Calu3 (cell line): ENCODE data around the gene SLC30A4. TPM values are rescaled to one million over a fixed set of nuclear protein-coding genes. Genes with fewer than 3 reads are reported as not detected.

ENCODE experiments used
- Bru-seq: library from RNA; stranded (reverse); fragments of 400-500 nt; gene quantifications from one replicate; lab custom pipeline; 2021; lab: Mats Ljungman, UMichigan
- BruChase-seq, 2 experiments: library from RNA; stranded (reverse); fragments of 400-500 nt; gene quantifications; one replicate each; lab custom pipeline; 2021; lab: Mats Ljungman, UMichigan
- BruUV-seq: library from RNA; stranded (reverse); fragments of 400-500 nt; replicated peaks from 2 replicates; lab custom pipeline; 2021; lab: Mats Ljungman, UMichigan
- CTCF ChIA-PET: fragments of 300-600 bp; sonication (Branson Sonifier 250); formaldehyde crosslinking; loops from one replicate; lab custom pipeline; 2022; ENCODE audit warnings: antibody characterized with exemption; lab: Charles Lee
- DNase-seq: peaks from one replicate; pipeline ENCODE4 v3.0.0; 2022
- H3K27ac Mint-ChIP-seq: one replicate; pipeline ENCODE4 v1.8.0; 2022; ENCODE audit warnings: mixed read lengths; ENCODE audit not compliant: unreplicated experiment
- H3K27me3 Mint-ChIP-seq: one replicate; pipeline ENCODE4 v1.8.0; 2022; ENCODE audit warnings: mixed read lengths; ENCODE audit not compliant: unreplicated experiment
- H3K36me3 Mint-ChIP-seq: one replicate; pipeline ENCODE4 v1.8.0; 2022; ENCODE audit warnings: mild to moderate bottlenecking, moderate library complexity, mixed read lengths; ENCODE audit not compliant: insufficient read depth, unreplicated experiment
- H3K4me1 Mint-ChIP-seq: one replicate; pipeline ENCODE4 v1.8.0; 2022; ENCODE audit warnings: mild to moderate bottlenecking, low read depth, mixed read lengths; ENCODE audit not compliant: unreplicated experiment
- H3K4me3 Mint-ChIP-seq: one replicate; pipeline ENCODE4 v1.8.0; 2022; ENCODE audit warnings: mild to moderate bottlenecking, low read depth, moderate library complexity, mixed read lengths; ENCODE audit not compliant: unreplicated experiment
- H3K9me3 Mint-ChIP-seq: one replicate; pipeline ENCODE4 v1.8.0; 2022; ENCODE audit warnings: low read depth, mixed read lengths; ENCODE audit not compliant: unreplicated experiment
- intact Hi-C: fragments of 100-400 bp; cut with micrococcal nuclease; formaldehyde crosslinking; loops from one replicate; pipeline ENCODE4 v1.10.0; 2022; ENCODE audit not compliant: unreplicated experiment
- long read RNA-seq: library from polyadenylated mRNA; stranded (forward); transcript quantifications from one replicate; pipeline ENCODE4 v2.0.0, GENCODE V29; 2022
- total RNA-seq: library from RNA; stranded (reverse); gene quantifications from 2 replicates; pipeline ENCODE4 v1.2.3, GENCODE V29; 2022
- TF ChIP-seq, protein P1 (sequence below): fragments of 200-600 bp; IDR thresholded peaks from one replicate; pipeline ENCODE4 v1.8.0; 2022; ENCODE audit warnings: antibody characterized with exemption; ENCODE audit not compliant: unreplicated experiment

Gene SLC30A4
- total RNA-seq (2.0 and 2.3 TPM in 2 replicates), Bru-seq, nascent RNA (percentile 36 among the genes with signal in this experiment), BruChase-seq, experiment 1, labeled RNA remaining after a 6-hour chase (percentile 43 among the genes with signal in this experiment), BruChase-seq, experiment 2, labeled RNA remaining after a 2-hour chase (percentile 40 among the genes with signal in this experiment)
- long read RNA-seq, partial matches to known transcripts, result 1 of 2 reads
- long read RNA-seq, other reads (novel, unspliced or antisense), result 1 of 2 reads

DNA sequence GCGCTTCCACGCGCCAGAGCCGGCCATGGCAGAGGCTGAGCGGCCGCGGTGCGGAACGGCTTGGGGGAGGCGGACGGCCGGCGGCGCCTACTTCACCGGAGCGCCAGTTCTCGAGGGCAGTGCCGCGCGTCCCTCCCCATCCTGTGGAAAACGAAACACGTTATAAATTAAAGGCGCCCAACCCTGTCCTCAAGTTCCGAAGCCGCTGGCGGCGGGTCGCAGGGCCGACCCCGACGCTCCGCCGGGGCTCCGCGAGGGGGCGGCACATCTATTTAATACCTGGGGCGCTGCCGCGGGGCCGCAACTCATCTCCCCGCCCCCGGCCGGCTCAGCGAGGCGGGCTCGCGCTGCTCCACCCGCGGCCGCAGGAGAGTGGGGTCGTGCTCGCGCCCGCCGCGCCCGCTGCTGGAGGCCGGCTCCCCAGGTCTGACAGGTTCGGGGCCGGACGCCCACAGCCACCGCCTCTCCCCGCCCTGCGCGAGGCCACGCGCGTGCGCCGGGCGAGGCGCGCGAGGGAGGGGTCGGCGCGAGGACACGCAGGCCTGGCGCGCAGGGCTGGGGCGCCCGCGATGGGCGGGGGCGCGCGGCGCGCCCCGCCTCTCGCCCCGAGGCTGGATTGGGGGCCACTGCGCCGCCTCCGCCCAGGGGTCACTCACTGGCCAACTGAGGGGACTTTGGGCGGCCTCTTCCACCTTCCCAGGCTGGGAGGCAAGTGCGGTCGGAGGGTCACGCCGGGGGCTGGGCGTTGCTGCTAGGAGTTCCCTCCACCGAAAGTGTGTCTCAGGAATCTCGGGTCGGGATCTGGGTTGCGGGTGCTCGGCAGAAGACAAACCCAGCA, at the start of gene SLC30A4:
TSS of gene SLC30A4 (minus strand) at position 428 of the 838 bp plus-strand sequence. CDS start at position 27, 401 bp downstream.
- Mint-ChIP-seq H3K9me3 (no peaks in the 10 kb centered on the region), H3K27ac (peak within 1 kb of the TSS; percentile 45), H3K4me1 (peaks cover 23% of the 10 kb centered on the region), H3K36me3 (peaks cover 23% of the 10 kb centered on the region), H3K4me3 (peak within 1 kb of the TSS; percentile 78), H3K27me3 (no peaks in the 10 kb centered on the region)
- TF ChIP-seq, protein P1, sequence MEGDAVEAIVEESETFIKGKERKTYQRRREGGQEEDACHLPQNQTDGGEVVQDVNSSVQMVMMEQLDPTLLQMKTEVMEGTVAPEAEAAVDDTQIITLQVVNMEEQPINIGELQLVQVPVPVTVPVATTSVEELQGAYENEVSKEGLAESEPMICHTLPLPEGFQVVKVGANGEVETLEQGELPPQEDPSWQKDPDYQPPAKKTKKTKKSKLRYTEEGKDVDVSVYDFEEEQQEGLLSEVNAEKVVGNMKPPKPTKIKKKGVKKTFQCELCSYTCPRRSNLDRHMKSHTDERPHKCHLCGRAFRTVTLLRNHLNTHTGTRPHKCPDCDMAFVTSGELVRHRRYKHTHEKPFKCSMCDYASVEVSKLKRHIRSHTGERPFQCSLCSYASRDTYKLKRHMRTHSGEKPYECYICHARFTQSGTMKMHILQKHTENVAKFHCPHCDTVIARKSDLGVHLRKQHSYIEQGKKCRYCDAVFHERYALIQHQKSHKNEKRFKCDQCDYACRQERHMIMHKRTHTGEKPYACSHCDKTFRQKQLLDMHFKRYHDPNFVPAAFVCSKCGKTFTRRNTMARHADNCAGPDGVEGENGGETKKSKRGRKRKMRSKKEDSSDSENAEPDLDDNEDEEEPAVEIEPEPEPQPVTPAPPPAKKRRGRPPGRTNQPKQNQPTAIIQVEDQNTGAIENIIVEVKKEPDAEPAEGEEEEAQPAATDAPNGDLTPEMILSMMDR, result no peak
- peak; percentile 56 for DNase-seq
- BruUV-seq, result no TSS peak
- intact Hi-C loops, result loop anchor here (5.0 kb wide), 1 partner anchor 65 kb away; the partner anchor contains the start of gene BLOC1S6
- CTCF ChIA-PET, result interaction anchor here (1.1 kb wide), 1 partner anchor 64 kb away, joined by 3 read pairs; the partner anchor contains the start of gene BLOC1S6

- Mint-ChIP-seq H3K27ac (no peak overlapping the region), H3K9me3 (no peaks in the 10 kb centered on the region), H3K36me3 (no peaks in the 10 kb centered on the region), H3K4me3 (no peak overlapping the region), H3K27me3 (peaks cover 15% of the 10 kb centered on the region), H3K4me1 (no peaks in the 10 kb centered on the region)
- no TSS peak for BruUV-seq
- CTCF ChIA-PET, result no interaction called here
- intact Hi-C loops, result no loop called here
- TF ChIP-seq, protein P1, result no peak
- DNase-seq, result no peak
Observed at GRCh38 chr15:45555934-45556608, 33.5 kb upstream of the SLC30A4 start.

DNA sequence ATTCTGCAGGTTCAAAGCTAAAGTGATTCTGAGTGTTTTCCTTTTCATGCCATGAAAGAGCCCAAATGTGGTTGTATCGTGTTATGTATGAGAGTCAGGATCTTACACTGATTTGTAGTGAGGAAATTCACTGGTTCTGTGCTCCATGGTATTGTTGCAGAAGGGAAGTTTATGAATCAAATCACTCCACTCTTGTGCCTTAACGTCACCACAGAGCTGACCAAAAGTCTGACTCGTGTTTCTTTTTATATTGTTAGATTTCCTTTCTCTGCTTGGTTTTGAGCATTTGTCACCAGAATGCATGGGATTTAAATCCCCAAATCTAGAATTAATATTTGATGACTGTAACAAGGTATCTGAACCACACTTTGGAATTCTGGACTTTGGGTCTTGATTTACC, 29.1 kb upstream of the SLC30A4 start:
- TF ChIP-seq, protein P1, result no peak
- no peak for DNase-seq
- intact Hi-C loops, result no loop called here
- Mint-ChIP-seq H3K9me3 (no peaks in the 10 kb centered on the region), H3K4me3 (no peak overlapping the region), H3K27ac (no peak overlapping the region), H3K27me3 (no peaks in the 10 kb centered on the region), H3K36me3 (no peaks in the 10 kb centered on the region), H3K4me1 (peaks cover 11% of the 10 kb centered on the region)
- CTCF ChIA-PET, result no interaction called here
- no TSS peak for BruUV-seq

DNA sequence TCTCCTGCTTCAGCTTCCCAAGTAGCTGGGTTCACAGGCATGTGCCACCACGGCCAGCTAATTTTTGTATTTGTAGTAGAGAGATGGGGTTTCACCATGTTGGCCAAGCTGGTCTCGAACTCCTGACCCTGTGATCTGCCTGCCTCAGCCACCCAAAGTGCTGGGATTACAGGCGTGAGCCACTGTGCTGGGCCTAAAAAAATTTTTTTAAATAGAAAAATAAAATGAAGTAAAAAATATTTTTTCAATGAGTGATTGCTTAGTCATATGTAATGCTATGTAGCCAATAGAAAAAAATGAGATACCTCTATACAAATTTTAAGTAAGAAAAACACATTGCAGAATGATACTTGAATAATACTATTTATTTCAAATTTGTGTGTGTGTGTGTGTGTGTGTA, 27.9 kb upstream of the SLC30A4 start:
- Mint-ChIP-seq H3K4me1 (peaks cover 11% of the 10 kb centered on the region), H3K36me3 (no peaks in the 10 kb centered on the region), H3K4me3 (no peak overlapping the region), H3K27ac (no peak overlapping the region), H3K9me3 (no peaks in the 10 kb centered on the region), H3K27me3 (no peaks in the 10 kb centered on the region)
- intact Hi-C loops, result no loop called here
- no peak for DNase-seq
- CTCF ChIA-PET, result no interaction called here
- no TSS peak for BruUV-seq
- TF ChIP-seq, protein P1, result no peak
